ENCODE measurements around the gene MKNK1. TPM values are rescaled to one million over a fixed set of nuclear protein-coding genes. Genes with fewer than 3 reads are reported as not detected.

MKNK1 gene
- total RNA-seq, 4 donors from 2014 or later = 23.0 to 42.1 (median 34.5) TPM

- no peak for ATAC-seq
- 65 to 76% methylated on average over 4 of the region's 5 CpGs for WGBS, 2 donors (ENCODE audit: low coverage in 1 of 2)
- no peaks in the 10 kb centered on the region for H3K4me1 ChIP-seq
- TF ChIP-seq POLR2A (IDR thresholded peaks at IDR 0.05) = no peak
- no peak for TF ChIP-seq EP300 (IDR thresholded peaks at IDR 0.05)
- TF ChIP-seq, protein P1, sequence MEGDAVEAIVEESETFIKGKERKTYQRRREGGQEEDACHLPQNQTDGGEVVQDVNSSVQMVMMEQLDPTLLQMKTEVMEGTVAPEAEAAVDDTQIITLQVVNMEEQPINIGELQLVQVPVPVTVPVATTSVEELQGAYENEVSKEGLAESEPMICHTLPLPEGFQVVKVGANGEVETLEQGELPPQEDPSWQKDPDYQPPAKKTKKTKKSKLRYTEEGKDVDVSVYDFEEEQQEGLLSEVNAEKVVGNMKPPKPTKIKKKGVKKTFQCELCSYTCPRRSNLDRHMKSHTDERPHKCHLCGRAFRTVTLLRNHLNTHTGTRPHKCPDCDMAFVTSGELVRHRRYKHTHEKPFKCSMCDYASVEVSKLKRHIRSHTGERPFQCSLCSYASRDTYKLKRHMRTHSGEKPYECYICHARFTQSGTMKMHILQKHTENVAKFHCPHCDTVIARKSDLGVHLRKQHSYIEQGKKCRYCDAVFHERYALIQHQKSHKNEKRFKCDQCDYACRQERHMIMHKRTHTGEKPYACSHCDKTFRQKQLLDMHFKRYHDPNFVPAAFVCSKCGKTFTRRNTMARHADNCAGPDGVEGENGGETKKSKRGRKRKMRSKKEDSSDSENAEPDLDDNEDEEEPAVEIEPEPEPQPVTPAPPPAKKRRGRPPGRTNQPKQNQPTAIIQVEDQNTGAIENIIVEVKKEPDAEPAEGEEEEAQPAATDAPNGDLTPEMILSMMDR (IDR thresholded peaks at IDR 0.05) = no peak
- no peak for TF ChIP-seq POLR2AphosphoS5 (IDR thresholded peaks at IDR 0.05)
- H3K4me3 ChIP-seq = no peak overlapping the region
- no peak overlapping the region for H3K27ac ChIP-seq
- H3K9me3 ChIP-seq = no peaks in the 10 kb centered on the region
- peaks cover 0 to 50% of the 10 kb centered on the region in 2 donors for H3K36me3 ChIP-seq
- no peaks in the 10 kb centered on the region for H3K27me3 ChIP-seq
Observed at GRCh38 chr1:46557403-46557802, 46.7 kb downstream of the MKNK1 start.

DNA sequence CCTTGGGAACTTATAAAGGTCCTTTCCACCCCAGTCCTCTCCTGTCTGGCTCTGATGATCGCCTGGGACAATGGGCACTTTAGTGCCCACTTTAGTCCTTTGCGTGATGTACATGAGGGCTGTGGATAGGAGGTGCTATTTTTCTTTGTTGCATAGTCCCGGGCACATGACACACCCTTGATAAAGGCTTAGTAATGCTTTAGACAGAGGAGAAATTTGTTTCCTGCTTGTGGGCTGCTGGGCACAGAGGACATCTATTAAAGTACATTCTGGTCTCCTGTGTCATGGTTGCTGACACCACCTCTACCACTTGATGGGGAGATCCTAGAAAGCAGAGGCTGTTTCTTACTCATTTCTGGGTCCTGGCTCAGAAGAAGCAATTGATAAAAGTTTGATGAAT lies 47.2 kb downstream of the MKNK1 start:
- no peak for TF ChIP-seq EP300 (IDR thresholded peaks at IDR 0.05)
- TF ChIP-seq, protein P1 (IDR thresholded peaks at IDR 0.05) = no peak
- no peak for TF ChIP-seq POLR2A (IDR thresholded peaks at IDR 0.05)
- no peak for TF ChIP-seq POLR2AphosphoS5 (IDR thresholded peaks at IDR 0.05)
- H3K4me3 ChIP-seq = no peak overlapping the region
- H3K9me3 ChIP-seq = no peaks in the 10 kb centered on the region
- ATAC-seq = no peak
- peaks cover 0 to 44% of the 10 kb centered on the region in 2 donors for H3K36me3 ChIP-seq
- H3K27ac ChIP-seq = no peak overlapping the region
- WGBS, 2 donors (ENCODE audit: low coverage in 1 of 2) = no CpG with 5 or more reads among the region's 3 CpGs
- no peaks in the 10 kb centered on the region for H3K27me3 ChIP-seq
- no peaks in the 10 kb centered on the region for H3K4me1 ChIP-seq

- peaks cover 0 to 36% of the 10 kb centered on the region in 2 donors for H3K36me3 ChIP-seq
- no peak overlapping the region for H3K27ac ChIP-seq
- H3K9me3 ChIP-seq = no peaks in the 10 kb centered on the region
- 100% methylated on average over 4 of the region's 7 CpGs; no CpG with 5 or more reads in 1 of the 2 donors for WGBS, 2 donors (ENCODE audit: low coverage in 1 of 2)
- no peak overlapping the region for H3K4me3 ChIP-seq
- TF ChIP-seq, protein P1 (IDR thresholded peaks at IDR 0.05) = no peak
- no peak for TF ChIP-seq POLR2AphosphoS5 (IDR thresholded peaks at IDR 0.05)
- TF ChIP-seq EP300 (IDR thresholded peaks at IDR 0.05) = no peak
- no peak for TF ChIP-seq POLR2A (IDR thresholded peaks at IDR 0.05)
- no peaks in the 10 kb centered on the region for H3K4me1 ChIP-seq
- ATAC-seq = no peak
- H3K27me3 ChIP-seq = peaks cover 3% of the 10 kb centered on the region
Observed at GRCh38 chr1:46555826-46556619, 48.0 kb downstream of the MKNK1 start.

DNA sequence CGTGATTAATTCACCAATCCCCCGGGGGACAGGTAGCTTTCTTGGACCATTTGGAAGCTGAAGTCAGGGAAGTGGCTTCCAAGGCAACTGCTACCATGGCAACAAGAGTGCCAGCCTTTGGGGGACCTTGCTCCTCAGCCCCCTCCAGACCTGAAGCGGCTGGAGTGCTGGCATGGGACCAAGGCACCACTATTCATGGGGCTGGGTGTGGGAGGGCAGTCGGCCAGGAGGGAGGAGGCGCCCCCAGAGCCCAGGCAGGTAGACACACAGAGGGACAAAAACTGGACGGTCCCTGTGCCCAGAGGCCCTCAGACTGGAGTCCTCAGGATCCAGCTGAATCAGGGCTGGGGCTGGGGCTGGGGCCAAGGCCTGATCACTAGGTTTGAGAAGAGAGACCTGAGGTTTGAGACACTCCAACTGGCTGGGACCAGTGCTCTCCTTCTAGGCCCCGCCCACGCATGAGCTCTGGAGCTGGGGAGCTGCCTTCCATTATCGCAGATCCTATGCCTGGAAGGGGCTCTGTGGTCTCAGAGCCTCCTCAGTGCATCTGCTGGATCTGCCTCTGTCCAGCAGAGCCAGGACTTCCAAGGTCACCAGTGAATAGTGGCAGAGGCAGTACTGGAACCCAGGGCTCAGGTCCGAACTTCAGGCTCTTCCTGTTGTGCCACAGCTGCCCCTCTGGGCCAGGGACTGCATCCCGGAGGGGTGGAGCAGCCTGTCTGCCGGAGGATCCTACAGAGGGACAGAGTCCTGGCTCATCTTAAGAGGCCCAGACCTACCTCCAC lies 49.3 kb downstream of the MKNK1 start:
- Histone ChIP-seq H3K27me3 (peaks cover 13% of the 10 kb centered on the region), H3K4me1 (peaks cover 0 to 3% (median 0%) of the 10 kb centered on the region in 3 donors), H3K36me3 (peaks cover 0 to 24% of the 10 kb centered on the region in 2 donors), H3K4me3 (no peak overlapping the region), H3K9me3 (no peaks in the 10 kb centered on the region), H3K27ac (no peak overlapping the region)
- ATAC-seq = no peak
- TF ChIP-seq POLR2AphosphoS5 (IDR thresholded peaks at IDR 0.05) = no peak
- no peak for TF ChIP-seq POLR2A (IDR thresholded peaks at IDR 0.05)
- TF ChIP-seq, protein P1 (IDR thresholded peaks at IDR 0.05) = no peak
- TF ChIP-seq EP300 (IDR thresholded peaks at IDR 0.05) = no peak
- 50 to 100% methylated on average over 1 of the region's 12 CpGs for WGBS, 2 donors (ENCODE audit: low coverage in 1 of 2)
